HepG2 (cell line): Measurements from ENCODE around the gene PLPPR2. TPM values are rescaled to one million over a fixed set of nuclear protein-coding genes. Genes with fewer than 3 reads are reported as not detected.

Source experiments
- MIER3 ChIP-seq: IDR thresholded peaks from 2 replicates; pipeline ENCODE4 v1.6.1; 2016; ENCODE audit warnings: missing compliant biosample characterization, borderline replicate concordance
- PHF21A ChIP-seq: sonication (generic); formaldehyde crosslinking; IDR thresholded peaks from 2 replicates; pipeline ENCODE4 v1.5.0; 2020; ENCODE audit warnings: mild to moderate bottlenecking, missing genetic modification reagents
- PLRG1 ChIP-seq: fragments of 450-650 bp; conservative IDR thresholded peaks from 2 replicates; pipeline ENCODE4 v1.6.1; 2016
- ZC3H4 ChIP-seq: sonication (generic); formaldehyde crosslinking; IDR thresholded peaks from 2 replicates; pipeline ENCODE4 v1.4.0; 2020; ENCODE audit warnings: missing genetic modification reagents, borderline replicate concordance
- ZNF121 ChIP-seq: sonication (generic); formaldehyde crosslinking; IDR thresholded peaks from 2 replicates; pipeline ENCODE4 v1.5.0; 2020; ENCODE audit warnings: mild to moderate bottlenecking, missing genetic modification reagents
- ZNF24 ChIP-seq: fragments of 450-650 bp; IDR thresholded peaks from 2 replicates; pipeline ENCODE4 v1.6.1; 2017; ENCODE audit warnings: antibody characterized with exemption, mild to moderate bottlenecking
- ZNF773 ChIP-seq: sonication (generic); formaldehyde crosslinking; IDR thresholded peaks from 2 replicates; pipeline ENCODE4 v1.4.0; 2020; ENCODE audit warnings: missing genetic modification reagents, borderline replicate concordance
- polyA plus RNA-seq, 8 experiments: library from polyadenylated mRNA; depleted of rRNA in 3 of 8; stranded (reverse) in 7 of 8; unstranded in 1 of 8; fragments of >200 nt; fragmentation: Illumina TruSeq in 4 of 8; extraction: Trizol in 4 of 8; gene quantifications; 2 replicates each; pipeline versions ENCODE4 v1.2.1 to v1.2.3, GENCODE V29; 2011 to 2016; ENCODE audit warnings: low read depth in 4 of 8, missing spikeins in 1 of 8, mixed read lengths in 1 of 8; ENCODE audit not compliant: insufficient read depth in 1 of 8
- total RNA-seq, 5 experiments: library from RNA; depleted of rRNA; stranded (reverse); fragments of >200 nt; fragmentation: Illumina TruSeq; extraction: Trizol; gene quantifications; 2 replicates each; pipeline ENCODE4 v1.2.3, GENCODE V29; 2016; ENCODE audit warnings: low read depth in 1 of 5
- TF ChIP-seq, protein P1 (sequence below), 2 experiments: sonication (generic) in 1 of 2; formaldehyde crosslinking in 1 of 2; IDR thresholded peaks; 2 replicates each; pipeline versions ENCODE4 v1.4.0 to v1.6.1; 2018 to 2020; ENCODE audit warnings: missing genetic modification reagents in 2 of 2, borderline replicate concordance in 1 of 2, low read depth in 1 of 2, mild to moderate bottlenecking in 1 of 2, missing biosample characterization in 1 of 2
- TF ChIP-seq, protein P2 (sequence below): sonication (generic); formaldehyde crosslinking; IDR thresholded peaks from 2 replicates; pipeline ENCODE4 v1.5.0; 2020; ENCODE audit warnings: missing genetic modification reagents
- TF ChIP-seq, protein P3 (sequence below), 2 experiments: sonication (generic) in 1 of 2; formaldehyde crosslinking in 1 of 2; IDR thresholded peaks; 2 replicates each; pipeline versions ENCODE4 v1.5.1 to v1.6.1; 2011 to 2020; ENCODE audit warnings: borderline replicate concordance in 1 of 2, low read depth in 1 of 2, low read length in 1 of 2, mild to moderate bottlenecking in 1 of 2, missing genetic modification reagents in 1 of 2, moderate library complexity in 1 of 2
- TF ChIP-seq, protein P4 (sequence below): sonication (generic); formaldehyde crosslinking; IDR thresholded peaks from 2 replicates; pipeline ENCODE4 v1.9.0; 2022; ENCODE audit warnings: low read depth, missing genetic modification reagents
- TF ChIP-seq, protein P5 (sequence below): sonication (generic); formaldehyde crosslinking; IDR thresholded peaks from 2 replicates; pipeline ENCODE4 v1.9.0; 2021; ENCODE audit warnings: missing genetic modification reagents, borderline replicate concordance
- TF ChIP-seq, protein P6 (sequence below): IDR thresholded peaks from 2 replicates; pipeline ENCODE4 v1.6.1; 2016; ENCODE audit warnings: missing compliant biosample characterization, missing genetic modification reagents, borderline replicate concordance
- TF ChIP-seq, protein P7 (sequence below): sonication (generic); formaldehyde crosslinking; conservative IDR thresholded peaks from 2 replicates; pipeline ENCODE4 v1.8.0; 2022; ENCODE audit warnings: low read depth, missing genetic modification reagents

Gene PLPPR2
- total and polyA plus RNA-seq, 2 of the 13 experiments (the other 11 are each of a cell fraction or from before 2014, with no cell fraction given): 1.5 to 2.1 TPM

DNA sequence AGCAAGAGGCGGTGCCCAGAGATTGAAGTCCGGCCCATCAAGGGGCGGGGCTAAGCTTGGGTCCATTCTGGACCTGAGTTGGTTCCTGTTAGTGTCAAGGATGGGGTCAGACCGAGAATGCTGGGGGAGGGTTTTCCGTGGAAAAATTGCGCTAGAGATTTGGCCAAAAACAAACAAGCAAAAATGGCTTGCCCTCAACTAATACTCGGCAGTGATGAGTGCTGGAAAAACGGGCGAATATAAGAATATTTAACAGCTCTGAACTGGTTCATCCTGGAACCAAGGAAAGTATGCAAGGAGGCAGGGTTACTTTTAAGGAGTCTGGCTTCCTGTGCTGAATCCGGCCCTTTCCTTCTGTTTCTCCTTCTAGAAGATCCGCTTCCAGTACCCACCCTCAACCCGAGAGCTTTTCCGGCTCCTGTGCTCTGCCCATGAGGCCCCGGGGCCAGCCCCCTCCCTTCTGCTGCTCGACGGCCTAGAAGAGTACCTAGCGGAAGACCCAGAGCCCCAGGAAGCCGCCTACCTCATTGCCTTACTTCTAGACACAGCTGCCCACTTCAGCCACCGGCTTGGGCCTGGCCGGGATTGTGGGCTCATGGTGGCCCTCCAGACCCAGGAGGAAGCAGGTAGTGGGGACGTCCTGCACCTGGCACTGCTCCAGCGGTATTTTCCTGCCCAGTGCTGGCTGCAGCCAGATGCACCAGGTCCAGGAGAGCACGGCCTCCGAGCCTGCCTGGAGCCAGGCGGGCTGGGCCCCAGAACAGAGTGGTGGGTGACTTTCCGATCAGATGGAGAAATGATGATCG, 20.1 kb downstream of the PLPPR2 start (continued):
- TF ChIP-seq, protein P1, sequence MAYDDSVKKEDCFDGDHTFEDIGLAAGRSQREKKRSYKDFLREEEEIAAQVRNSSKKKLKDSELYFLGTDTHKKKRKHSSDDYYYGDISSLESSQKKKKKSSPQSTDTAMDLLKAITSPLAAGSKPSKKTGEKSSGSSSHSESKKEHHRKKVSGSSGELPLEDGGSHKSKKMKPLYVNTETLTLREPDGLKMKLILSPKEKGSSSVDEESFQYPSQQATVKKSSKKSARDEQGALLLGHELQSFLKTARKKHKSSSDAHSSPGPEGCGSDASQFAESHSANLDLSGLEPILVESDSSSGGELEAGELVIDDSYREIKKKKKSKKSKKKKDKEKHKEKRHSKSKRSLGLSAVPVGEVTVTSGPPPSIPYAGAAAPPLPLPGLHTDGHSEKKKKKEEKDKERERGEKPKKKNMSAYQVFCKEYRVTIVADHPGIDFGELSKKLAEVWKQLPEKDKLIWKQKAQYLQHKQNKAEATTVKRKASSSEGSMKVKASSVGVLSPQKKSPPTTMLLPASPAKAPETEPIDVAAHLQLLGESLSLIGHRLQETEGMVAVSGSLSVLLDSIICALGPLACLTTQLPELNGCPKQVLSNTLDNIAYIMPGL (CRISPR knock-in tag; IDR thresholded peaks at IDR 0.05; ENCODE audit: borderline replicate concordance in 1 of 2, low read depth in 1 of 2): peak; percentile 42 to 48; a peak in 2 of 4 replicates
- TF ChIP-seq PHF21A (CRISPR knock-in tag): peak; percentile 17; the same call in 1 of the 2 replicates
- no peak for TF ChIP-seq ZNF121 (CRISPR knock-in tag)
- TF ChIP-seq, protein P2, sequence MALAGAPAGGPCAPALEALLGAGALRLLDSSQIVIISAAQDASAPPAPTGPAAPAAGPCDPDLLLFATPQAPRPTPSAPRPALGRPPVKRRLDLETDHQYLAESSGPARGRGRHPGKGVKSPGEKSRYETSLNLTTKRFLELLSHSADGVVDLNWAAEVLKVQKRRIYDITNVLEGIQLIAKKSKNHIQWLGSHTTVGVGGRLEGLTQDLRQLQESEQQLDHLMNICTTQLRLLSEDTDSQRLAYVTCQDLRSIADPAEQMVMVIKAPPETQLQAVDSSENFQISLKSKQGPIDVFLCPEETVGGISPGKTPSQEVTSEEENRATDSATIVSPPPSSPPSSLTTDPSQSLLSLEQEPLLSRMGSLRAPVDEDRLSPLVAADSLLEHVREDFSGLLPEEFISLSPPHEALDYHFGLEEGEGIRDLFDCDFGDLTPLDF (CRISPR knock-in tag): no peak
- TF ChIP-seq, protein P3, sequence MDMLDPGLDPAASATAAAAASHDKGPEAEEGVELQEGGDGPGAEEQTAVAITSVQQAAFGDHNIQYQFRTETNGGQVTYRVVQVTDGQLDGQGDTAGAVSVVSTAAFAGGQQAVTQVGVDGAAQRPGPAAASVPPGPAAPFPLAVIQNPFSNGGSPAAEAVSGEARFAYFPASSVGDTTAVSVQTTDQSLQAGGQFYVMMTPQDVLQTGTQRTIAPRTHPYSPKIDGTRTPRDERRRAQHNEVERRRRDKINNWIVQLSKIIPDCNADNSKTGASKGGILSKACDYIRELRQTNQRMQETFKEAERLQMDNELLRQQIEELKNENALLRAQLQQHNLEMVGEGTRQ (IDR thresholded peaks at IDR 0.05; ENCODE audit: low read depth, low read length): no peak
- TF ChIP-seq, protein P3 (CRISPR knock-in tag; IDR thresholded peaks at IDR 0.05; ENCODE audit: borderline replicate concordance): no peak
- no peak for TF ChIP-seq ZC3H4 (CRISPR knock-in tag)
- TF ChIP-seq, protein P4, sequence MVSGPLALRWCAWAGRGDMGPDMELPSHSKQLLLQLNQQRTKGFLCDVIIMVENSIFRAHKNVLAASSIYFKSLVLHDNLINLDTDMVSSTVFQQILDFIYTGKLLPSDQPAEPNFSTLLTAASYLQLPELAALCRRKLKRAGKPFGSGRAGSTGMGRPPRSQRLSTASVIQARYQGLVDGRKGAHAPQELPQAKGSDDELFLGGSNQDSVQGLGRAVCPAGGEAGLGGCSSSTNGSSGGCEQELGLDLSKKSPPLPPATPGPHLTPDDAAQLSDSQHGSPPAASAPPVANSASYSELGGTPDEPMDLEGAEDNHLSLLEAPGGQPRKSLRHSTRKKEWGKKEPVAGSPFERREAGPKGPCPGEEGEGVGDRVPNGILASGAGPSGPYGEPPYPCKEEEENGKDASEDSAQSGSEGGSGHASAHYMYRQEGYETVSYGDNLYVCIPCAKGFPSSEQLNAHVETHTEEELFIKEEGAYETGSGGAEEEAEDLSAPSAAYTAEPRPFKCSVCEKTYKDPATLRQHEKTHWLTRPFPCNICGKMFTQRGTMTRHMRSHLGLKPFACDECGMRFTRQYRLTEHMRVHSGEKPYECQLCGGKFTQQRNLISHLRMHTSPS (CRISPR knock-in tag): no peak
- no peak for TF ChIP-seq PLRG1
- TF ChIP-seq, protein P5, sequence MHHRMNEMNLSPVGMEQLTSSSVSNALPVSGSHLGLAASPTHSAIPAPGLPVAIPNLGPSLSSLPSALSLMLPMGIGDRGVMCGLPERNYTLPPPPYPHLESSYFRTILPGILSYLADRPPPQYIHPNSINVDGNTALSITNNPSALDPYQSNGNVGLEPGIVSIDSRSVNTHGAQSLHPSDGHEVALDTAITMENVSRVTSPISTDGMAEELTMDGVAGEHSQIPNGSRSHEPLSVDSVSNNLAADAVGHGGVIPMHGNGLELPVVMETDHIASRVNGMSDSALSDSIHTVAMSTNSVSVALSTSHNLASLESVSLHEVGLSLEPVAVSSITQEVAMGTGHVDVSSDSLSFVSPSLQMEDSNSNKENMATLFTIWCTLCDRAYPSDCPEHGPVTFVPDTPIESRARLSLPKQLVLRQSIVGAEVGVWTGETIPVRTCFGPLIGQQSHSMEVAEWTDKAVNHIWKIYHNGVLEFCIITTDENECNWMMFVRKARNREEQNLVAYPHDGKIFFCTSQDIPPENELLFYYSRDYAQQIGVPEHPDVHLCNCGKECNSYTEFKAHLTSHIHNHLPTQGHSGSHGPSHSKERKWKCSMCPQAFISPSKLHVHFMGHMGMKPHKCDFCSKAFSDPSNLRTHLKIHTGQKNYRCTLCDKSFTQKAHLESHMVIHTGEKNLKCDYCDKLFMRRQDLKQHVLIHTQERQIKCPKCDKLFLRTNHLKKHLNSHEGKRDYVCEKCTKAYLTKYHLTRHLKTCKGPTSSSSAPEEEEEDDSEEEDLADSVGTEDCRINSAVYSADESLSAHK: no peak
- TF ChIP-seq, protein P6, sequence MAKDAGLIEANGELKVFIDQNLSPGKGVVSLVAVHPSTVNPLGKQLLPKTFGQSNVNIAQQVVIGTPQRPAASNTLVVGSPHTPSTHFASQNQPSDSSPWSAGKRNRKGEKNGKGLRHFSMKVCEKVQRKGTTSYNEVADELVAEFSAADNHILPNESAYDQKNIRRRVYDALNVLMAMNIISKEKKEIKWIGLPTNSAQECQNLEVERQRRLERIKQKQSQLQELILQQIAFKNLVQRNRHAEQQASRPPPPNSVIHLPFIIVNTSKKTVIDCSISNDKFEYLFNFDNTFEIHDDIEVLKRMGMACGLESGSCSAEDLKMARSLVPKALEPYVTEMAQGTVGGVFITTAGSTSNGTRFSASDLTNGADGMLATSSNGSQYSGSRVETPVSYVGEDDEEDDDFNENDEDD (CRISPR knock-in tag): no peak
- TF ChIP-seq ZNF24: no peak
- no peak for TF ChIP-seq MIER3 (CRISPR knock-in tag)
- TF ChIP-seq, protein P7, sequence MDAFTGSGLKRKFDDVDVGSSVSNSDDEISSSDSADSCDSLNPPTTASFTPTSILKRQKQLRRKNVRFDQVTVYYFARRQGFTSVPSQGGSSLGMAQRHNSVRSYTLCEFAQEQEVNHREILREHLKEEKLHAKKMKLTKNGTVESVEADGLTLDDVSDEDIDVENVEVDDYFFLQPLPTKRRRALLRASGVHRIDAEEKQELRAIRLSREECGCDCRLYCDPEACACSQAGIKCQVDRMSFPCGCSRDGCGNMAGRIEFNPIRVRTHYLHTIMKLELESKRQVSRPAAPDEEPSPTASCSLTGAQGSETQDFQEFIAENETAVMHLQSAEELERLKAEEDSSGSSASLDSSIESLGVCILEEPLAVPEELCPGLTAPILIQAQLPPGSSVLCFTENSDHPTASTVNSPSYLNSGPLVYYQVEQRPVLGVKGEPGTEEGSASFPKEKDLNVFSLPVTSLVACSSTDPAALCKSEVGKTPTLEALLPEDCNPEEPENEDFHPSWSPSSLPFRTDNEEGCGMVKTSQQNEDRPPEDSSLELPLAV (CRISPR knock-in tag): no peak
- no peak for TF ChIP-seq ZNF773 (CRISPR knock-in tag)
